Ovary (tissue), 3 donors: ENCODE results near the gene VAV2.

Experiments
- POLR2A ChIP-seq: fragments of 450-650 bp; IDR thresholded peaks from one replicate; pipeline ENCODE4 v1.6.1; 2017; ENCODE audit warnings: antibody characterized with exemption, mild to moderate bottlenecking, moderate library complexity
- TF ChIP-seq, protein P1 (sequence below), 3 donors: fragments of 450-650 bp in 2 of 3; fragments of 200-600 bp in 1 of 3; IDR thresholded peaks; one replicate each; pipeline versions ENCODE4 v1.5.1 to v1.8.0; 2016 to 2022; ENCODE audit warnings: antibody characterized with exemption in 3 of 3, mild to moderate bottlenecking in 1 of 3
- donor health status: DM: no; HTN: no; CAD: no.

DNA sequence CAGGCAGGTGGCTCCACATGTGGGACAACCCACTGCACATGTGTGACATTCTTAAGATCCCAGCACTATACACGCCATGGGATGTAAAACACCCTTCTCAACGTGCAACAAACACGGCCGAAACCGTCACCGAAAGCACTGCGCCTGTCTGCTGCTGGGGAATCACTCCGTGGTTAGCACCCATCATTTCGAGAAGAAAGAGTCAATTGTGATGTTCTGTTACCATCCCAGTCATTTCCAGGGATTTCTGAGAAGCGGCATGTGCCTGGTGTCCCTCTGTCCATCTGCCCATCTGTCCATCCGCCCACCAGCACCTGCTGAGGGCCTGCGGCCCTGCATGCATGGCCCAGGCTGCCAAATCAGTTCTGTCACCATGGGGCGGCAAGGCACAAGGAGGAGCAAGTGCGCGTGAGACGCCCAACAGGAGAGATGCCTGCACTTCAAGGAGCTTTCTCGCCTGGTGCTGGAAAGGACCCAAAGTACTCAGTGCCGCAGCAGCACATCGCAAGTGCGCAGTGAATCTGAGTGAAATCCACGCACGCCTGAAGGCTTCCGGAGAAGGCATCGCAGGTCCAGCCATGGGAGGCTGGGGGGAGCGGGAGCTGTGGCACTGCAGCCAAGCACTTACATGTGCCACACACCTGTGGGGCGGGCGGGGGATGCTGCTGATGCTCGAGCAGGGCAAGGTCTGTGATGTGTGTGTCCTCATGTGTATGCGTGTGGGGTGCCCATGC is 38.0 kb downstream of the VAV2 start:
- TF ChIP-seq, protein P1, sequence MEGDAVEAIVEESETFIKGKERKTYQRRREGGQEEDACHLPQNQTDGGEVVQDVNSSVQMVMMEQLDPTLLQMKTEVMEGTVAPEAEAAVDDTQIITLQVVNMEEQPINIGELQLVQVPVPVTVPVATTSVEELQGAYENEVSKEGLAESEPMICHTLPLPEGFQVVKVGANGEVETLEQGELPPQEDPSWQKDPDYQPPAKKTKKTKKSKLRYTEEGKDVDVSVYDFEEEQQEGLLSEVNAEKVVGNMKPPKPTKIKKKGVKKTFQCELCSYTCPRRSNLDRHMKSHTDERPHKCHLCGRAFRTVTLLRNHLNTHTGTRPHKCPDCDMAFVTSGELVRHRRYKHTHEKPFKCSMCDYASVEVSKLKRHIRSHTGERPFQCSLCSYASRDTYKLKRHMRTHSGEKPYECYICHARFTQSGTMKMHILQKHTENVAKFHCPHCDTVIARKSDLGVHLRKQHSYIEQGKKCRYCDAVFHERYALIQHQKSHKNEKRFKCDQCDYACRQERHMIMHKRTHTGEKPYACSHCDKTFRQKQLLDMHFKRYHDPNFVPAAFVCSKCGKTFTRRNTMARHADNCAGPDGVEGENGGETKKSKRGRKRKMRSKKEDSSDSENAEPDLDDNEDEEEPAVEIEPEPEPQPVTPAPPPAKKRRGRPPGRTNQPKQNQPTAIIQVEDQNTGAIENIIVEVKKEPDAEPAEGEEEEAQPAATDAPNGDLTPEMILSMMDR (IDR thresholded peaks at IDR 0.05): no peak
- no peak for TF ChIP-seq POLR2A
